Liver (tissue), 2 donors: ENCODE measurements around the gene SEZ6L.

Source experiments
- CTCF ChIP-seq: fragments of 150-350 bp; IDR thresholded peaks from 2 replicates; pipeline ENCODE4 v1.5.1; 2017; ENCODE audit warnings: improper control_type of control experiment, low read depth, low read length; ENCODE audit not compliant: missing input control
- REST ChIP-seq: IDR thresholded peaks from 2 replicates; pipeline ENCODE4 v1.6.1; 2016; ENCODE audit warnings: antibody characterized with exemption, mild to moderate bottlenecking
- YY1 ChIP-seq: IDR thresholded peaks from 2 replicates; pipeline ENCODE4 v1.6.1; 2016; ENCODE audit warnings: antibody characterized with exemption, mild to moderate bottlenecking
- TF ChIP-seq, protein P1 (sequence below): IDR thresholded peaks from 2 replicates; pipeline ENCODE4 v1.6.1; 2016; ENCODE audit warnings: antibody characterized with exemption
- donor health status: healthy.

GRCh38 chr22:26188341-26188740 is 19.1 kb downstream of the SEZ6L start:
- TF ChIP-seq CTCF (no peak), YY1 (no peak), REST (no peak)
- TF ChIP-seq, protein P1, sequence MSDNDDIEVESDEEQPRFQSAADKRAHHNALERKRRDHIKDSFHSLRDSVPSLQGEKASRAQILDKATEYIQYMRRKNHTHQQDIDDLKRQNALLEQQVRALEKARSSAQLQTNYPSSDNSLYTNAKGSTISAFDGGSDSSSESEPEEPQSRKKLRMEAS: no peak
